Activated CD4-positive, alpha-beta T cell treated with anti-CD3 and anti-CD28 coated beads, Interleukin-2, amount 10 ng/mL, durations not matched to agents 7 days and 5 days (primary cell): ENCODE data around the gene MYO1F. TPM values are rescaled to one million over a fixed set of nuclear protein-coding genes. Genes with fewer than 3 reads are reported as not detected.

ENCODE experiments used
- CTCF ChIA-PET: fragments of 350-600 bp; sonication (Branson Sonifier 250); formaldehyde crosslinking; loops from one replicate; lab custom pipeline; 2021; ENCODE audit warnings: antibody characterized with exemption; lab: Charles Lee
- POLR2A ChIA-PET: fragments of 350-600 bp; sonication (Branson Sonifier 250); formaldehyde crosslinking; loops from one replicate; lab custom pipeline; 2021; ENCODE audit warnings: antibody characterized with exemption; lab: Charles Lee
- DNase-seq: peaks from one replicate; pipeline ENCODE4 v3.0.0-alpha.2; 2020
- H3K27ac Mint-ChIP-seq: one replicate; pipeline ENCODE4 v1.8.0; 2021; ENCODE audit warnings: mild to moderate bottlenecking, moderate library complexity, mixed read lengths
- H3K27me3 Mint-ChIP-seq: one replicate; pipeline ENCODE4 v1.8.0; 2021; ENCODE audit warnings: mixed read lengths
- H3K36me3 Mint-ChIP-seq: one replicate; pipeline ENCODE4 v1.8.0; 2021; ENCODE audit warnings: low read depth, mixed read lengths
- H3K4me1 Mint-ChIP-seq: one replicate; pipeline ENCODE4 v1.8.0; 2021; ENCODE audit warnings: mixed read lengths
- H3K4me3 Mint-ChIP-seq: one replicate; pipeline ENCODE4 v1.8.0; 2021; ENCODE audit warnings: mild to moderate bottlenecking, moderate library complexity, mixed read lengths
- H3K9me3 Mint-ChIP-seq: one replicate; pipeline ENCODE4 v1.8.0; 2021; ENCODE audit warnings: mixed read lengths
- total RNA-seq, 2 experiments: library from RNA; stranded (reverse); gene quantifications; one replicate each; pipeline ENCODE4 v1.2.3, GENCODE V29; 2021

The MYO1F gene
- total RNA-seq, 2 experiments from 2014 or later, result 359 to 366 TPM

DNA sequence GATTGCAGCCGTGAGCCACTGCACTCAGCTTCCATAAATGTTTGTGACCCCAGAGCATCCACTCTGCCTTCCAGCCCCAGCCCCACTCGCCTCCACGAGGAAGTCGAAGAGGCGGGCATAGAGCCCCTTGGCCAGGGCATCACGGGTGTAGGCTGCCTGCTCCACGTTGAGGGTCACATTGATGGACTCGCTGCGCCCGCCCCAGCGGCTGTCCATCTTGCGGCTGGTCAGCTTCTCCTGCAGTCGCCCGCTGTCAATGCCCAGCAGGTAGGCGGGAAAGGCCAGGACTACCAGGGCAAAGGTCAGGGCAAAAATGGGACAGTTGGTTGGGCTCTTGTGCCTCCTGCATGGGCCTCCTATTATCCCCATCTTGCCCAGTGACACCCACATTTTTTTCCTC is 27.2 kb downstream of the MYO1F start:
- H3K27me3 Mint-ChIP-seq, result no peaks in the 10 kb centered on the region
- H3K9me3 Mint-ChIP-seq, result no peaks in the 10 kb centered on the region
- peaks cover 69% of the 10 kb centered on the region for H3K36me3 Mint-ChIP-seq
- ChIA-PET CTCF (interaction anchor here (1.3 kb wide), 1 partner anchor 28 kb away, joined by 5 read pairs; no protein-coding TSS in a partner anchor), POLR2A (no interaction called here)
- peaks cover 6% of the 10 kb centered on the region for H3K4me1 Mint-ChIP-seq
- DNase-seq, result no peak
- no peak overlapping the region for H3K4me3 Mint-ChIP-seq
- peak overlapping the region; percentile 60 for H3K27ac Mint-ChIP-seq

DNA sequence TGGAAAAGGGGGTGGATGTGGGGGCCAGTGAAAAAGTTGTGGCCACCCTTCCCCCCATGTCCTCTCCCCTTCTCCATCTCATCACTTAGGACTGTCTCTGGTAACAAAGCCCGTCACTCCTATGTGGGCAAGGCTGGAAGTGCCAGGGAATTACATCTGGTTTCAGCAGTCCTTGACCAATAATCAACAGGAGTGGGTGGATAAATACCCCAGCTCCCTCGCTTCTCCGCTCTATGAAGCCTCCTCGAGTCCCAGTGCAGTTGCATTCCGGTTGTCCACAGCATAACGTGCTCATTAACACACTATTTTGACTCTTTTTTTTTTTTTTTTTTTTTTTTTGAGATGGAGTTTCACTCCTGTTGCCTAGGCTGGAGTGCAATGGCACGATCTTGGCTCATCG is 31.5 kb downstream of the MYO1F start:
- peaks cover 2% of the 10 kb centered on the region for H3K4me1 Mint-ChIP-seq
- H3K27ac Mint-ChIP-seq, result peak overlapping the region; percentile 28
- no peak for DNase-seq
- POLR2A ChIA-PET, result no interaction called here
- H3K9me3 Mint-ChIP-seq, result no peaks in the 10 kb centered on the region
- H3K27me3 Mint-ChIP-seq, result no peaks in the 10 kb centered on the region
- H3K36me3 Mint-ChIP-seq, result peaks cover 50% of the 10 kb centered on the region
- no peak overlapping the region for H3K4me3 Mint-ChIP-seq
- CTCF ChIA-PET, result no interaction called here

DNA sequence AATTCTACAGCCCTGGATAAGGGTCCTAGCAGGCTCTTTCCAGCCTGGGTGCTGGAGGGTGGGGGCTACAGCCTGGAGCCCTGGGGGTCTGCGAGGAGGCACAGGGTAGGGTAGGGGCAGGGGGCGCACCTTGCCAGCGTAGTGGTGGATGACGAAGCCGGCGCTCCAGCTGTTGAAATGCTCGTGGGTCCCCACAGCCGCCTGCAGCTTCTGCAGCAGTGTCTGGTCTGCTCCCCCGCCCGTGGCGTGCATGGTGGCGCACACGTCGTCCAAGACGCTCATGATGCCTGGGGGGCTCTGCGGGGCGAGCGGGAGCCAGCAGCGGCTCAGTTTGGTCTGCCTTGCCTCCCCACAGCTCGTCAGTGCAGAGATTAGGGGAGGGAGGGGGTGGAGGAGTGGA is 33.1 kb downstream of the MYO1F start:
- no peaks in the 10 kb centered on the region for H3K27me3 Mint-ChIP-seq
- ChIA-PET CTCF (no interaction called here), POLR2A (no interaction called here)
- no peak overlapping the region for H3K27ac Mint-ChIP-seq
- peaks cover 47% of the 10 kb centered on the region for H3K36me3 Mint-ChIP-seq
- no peak overlapping the region for H3K4me3 Mint-ChIP-seq
- peaks cover 2% of the 10 kb centered on the region for H3K4me1 Mint-ChIP-seq
- no peak for DNase-seq
- no peaks in the 10 kb centered on the region for H3K9me3 Mint-ChIP-seq

DNA sequence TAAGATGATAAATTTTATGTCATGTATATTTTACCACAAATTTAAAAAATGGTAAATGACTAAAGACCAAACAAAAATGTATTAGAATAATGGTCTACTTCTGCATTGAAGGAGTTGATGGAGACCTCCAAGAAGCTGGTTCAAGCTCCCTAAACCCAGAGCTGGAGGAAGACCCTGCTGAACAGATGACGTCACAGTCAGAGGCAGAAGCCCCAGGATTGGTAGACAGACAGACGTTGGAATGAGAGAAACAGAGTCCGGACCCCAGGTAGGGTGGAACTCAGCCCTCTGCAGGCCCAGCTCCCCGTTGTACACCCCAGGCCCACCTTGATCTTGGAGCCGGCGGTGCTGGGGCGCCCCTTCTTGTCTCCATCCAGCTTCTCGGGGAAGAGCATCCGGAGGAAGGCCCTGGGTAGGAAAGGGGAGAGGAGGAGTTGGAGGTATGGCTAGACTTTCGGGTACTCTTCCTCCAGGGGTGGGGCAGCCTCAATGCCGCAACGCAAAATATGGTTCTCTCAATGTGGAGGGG is 37.6 kb downstream of the MYO1F start:
- ChIA-PET CTCF (interaction anchor here (0.6 to 0.8 kb wide), 4 partner anchors 19 to 1170 kb away, joined by 3 read pairs; no protein-coding TSS in a partner anchor), POLR2A (no interaction called here)
- Mint-ChIP-seq H3K4me1 (no peaks in the 10 kb centered on the region), H3K27me3 (no peaks in the 10 kb centered on the region), H3K9me3 (no peaks in the 10 kb centered on the region), H3K27ac (no peak overlapping the region), H3K36me3 (peaks cover 48% of the 10 kb centered on the region), H3K4me3 (no peak overlapping the region)
- DNase-seq, result no peak

DNA sequence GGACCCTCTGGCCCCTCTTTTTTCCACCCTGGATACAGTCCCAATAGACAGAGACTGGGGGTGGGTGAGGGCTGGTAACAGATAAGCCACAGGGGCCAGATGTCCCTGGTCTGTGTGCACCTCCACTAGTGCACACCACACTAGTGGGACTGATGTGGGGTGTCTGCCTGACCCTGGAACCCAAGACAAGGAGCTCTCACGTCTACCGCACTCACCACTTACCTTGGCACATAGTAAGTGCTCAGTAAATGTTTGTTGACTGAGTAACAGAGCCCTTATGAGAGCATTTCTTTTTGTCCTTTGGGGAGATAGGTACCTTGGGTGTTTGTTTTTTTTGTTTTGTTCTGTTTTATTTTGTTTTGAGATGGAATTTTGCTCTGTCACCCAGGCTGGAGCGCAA is 40.1 kb downstream of the MYO1F start:
- Mint-ChIP-seq H3K36me3 (peaks cover 52% of the 10 kb centered on the region), H3K27ac (no peak overlapping the region), H3K4me1 (no peaks in the 10 kb centered on the region), H3K9me3 (no peaks in the 10 kb centered on the region), H3K4me3 (no peak overlapping the region), H3K27me3 (no peaks in the 10 kb centered on the region)
- POLR2A ChIA-PET, result no interaction called here
- DNase-seq, result no peak
- CTCF ChIA-PET, result no interaction called here

DNA sequence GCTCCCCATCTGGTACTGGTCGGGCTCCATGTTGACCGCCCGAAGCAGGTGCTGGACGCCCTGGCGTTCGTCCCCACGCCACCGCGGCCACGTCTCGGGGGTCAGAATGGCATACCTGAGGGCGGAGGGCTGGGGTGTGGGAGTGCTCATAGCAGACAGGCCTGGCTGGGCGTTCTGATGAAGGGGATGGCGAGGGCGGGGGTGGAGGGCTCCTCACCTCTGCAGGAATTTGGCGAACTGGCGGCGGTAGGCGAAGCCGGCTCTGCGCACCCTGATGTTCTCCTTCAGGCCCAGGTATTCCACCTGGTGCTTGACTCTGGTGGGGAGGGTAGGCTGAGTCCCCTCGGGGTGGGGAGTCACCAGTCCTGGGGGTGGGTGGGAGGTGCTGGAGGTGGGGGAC is 41.0 kb downstream of the MYO1F start:
- no peaks in the 10 kb centered on the region for H3K4me1 Mint-ChIP-seq
- H3K9me3 Mint-ChIP-seq, result no peaks in the 10 kb centered on the region
- no peak overlapping the region for H3K4me3 Mint-ChIP-seq
- DNase-seq, result no peak
- ChIA-PET POLR2A (no interaction called here), CTCF (no interaction called here)
- H3K36me3 Mint-ChIP-seq, result peaks cover 51% of the 10 kb centered on the region
- H3K27me3 Mint-ChIP-seq, result no peaks in the 10 kb centered on the region
- no peak overlapping the region for H3K27ac Mint-ChIP-seq

DNA sequence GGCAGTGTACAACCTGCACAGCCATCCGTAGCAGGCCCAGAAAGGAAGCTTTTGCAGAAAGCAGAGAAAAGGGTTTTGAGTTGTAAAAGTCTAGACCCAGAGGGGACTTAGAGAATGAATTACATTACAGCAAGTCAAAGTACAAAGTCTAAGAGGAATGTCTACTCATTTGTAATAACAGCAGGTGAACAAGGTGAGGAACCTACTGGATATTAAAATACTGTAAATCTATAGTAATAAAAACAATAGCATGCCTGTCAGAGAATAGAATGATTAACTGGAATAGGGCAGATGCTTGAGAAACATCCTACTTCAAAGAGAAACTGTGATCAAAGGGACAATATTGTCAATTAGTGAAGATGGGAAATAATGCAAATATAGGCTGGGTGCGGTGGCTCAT is 45.0 kb downstream of the MYO1F start:
- Mint-ChIP-seq H3K27me3 (no peaks in the 10 kb centered on the region), H3K4me3 (no peak overlapping the region), H3K36me3 (peaks cover 70% of the 10 kb centered on the region), H3K9me3 (no peaks in the 10 kb centered on the region), H3K27ac (peak overlapping the region; percentile 9), H3K4me1 (no peaks in the 10 kb centered on the region)
- no peak for DNase-seq
- ChIA-PET POLR2A (no interaction called here), CTCF (interaction anchor here (0.6 kb wide), 1 partner anchor 340 kb away, joined by 3 read pairs; no protein-coding TSS in a partner anchor)

DNA sequence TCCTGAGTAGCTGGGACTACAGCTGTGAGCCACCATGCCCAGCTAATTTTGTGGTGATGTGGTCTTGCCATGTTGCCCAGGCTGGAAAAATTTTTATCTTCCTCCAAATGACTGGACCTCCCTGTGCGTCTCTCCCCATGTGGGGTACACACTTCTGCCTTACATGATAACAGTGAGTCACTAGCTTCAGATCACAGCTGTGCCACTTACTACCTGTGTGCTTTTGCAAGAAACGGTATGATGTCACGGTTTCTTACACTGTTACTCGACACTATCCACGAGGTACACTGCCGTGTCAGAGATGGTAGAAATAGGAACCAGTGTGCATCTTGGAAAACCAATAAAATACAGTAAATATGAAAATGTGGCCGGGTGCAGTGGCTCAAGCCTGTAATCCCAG is 45.8 kb downstream of the MYO1F start:
- no peaks in the 10 kb centered on the region for H3K4me1 Mint-ChIP-seq
- no peaks in the 10 kb centered on the region for H3K27me3 Mint-ChIP-seq
- H3K9me3 Mint-ChIP-seq, result no peaks in the 10 kb centered on the region
- H3K36me3 Mint-ChIP-seq, result peaks cover 70% of the 10 kb centered on the region
- H3K27ac Mint-ChIP-seq, result peak overlapping the region; percentile 36
- no peak for DNase-seq
- POLR2A ChIA-PET, result no interaction called here
- CTCF ChIA-PET, result interaction anchor here (0.8 kb wide), 1 partner anchor 26 kb away, joined by 4 read pairs; no protein-coding TSS in a partner anchor
- H3K4me3 Mint-ChIP-seq, result no peak overlapping the region

DNA sequence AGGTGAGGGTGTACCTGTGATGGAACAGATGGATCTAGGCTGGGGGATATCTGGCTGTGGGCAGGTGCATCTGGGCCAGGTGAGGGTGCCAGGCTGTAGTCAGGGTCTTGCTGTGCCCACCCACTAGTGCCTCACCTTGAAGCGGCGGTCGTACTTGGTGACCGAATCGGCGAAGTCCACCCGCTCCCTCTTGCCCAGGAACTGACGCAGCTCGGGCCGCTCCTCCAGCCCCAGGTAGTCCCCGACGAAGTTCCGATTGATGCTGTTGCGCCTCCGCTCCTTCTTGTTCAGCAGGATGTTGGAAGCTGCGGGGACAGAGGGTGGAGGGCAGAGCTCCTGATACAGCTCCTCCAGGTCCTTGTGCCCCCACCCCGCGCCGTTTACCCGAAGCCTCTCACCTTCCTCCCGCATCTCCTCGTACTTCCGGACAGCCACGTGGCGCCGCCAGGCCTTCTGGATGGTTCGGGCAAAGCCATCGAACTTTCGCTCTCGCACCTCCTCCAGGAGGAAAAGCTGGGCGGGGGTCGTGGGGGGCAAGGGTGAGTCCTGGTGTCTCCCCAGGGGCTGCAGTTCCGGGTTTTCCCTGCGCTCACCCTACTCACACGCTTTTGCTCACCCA is 47.1 kb downstream of the MYO1F start:
- ChIA-PET POLR2A (no interaction called here), CTCF (interaction anchor here (1.1 kb wide), 1 partner anchor 49 kb away, joined by 4 read pairs; no protein-coding TSS in a partner anchor)
- peaks cover 60% of the 10 kb centered on the region for H3K36me3 Mint-ChIP-seq
- DNase-seq, result no peak
- H3K9me3 Mint-ChIP-seq, result no peaks in the 10 kb centered on the region
- H3K4me1 Mint-ChIP-seq, result no peaks in the 10 kb centered on the region
- no peaks in the 10 kb centered on the region for H3K27me3 Mint-ChIP-seq
- H3K27ac Mint-ChIP-seq, result no peak overlapping the region
- H3K4me3 Mint-ChIP-seq, result no peak overlapping the region

DNA sequence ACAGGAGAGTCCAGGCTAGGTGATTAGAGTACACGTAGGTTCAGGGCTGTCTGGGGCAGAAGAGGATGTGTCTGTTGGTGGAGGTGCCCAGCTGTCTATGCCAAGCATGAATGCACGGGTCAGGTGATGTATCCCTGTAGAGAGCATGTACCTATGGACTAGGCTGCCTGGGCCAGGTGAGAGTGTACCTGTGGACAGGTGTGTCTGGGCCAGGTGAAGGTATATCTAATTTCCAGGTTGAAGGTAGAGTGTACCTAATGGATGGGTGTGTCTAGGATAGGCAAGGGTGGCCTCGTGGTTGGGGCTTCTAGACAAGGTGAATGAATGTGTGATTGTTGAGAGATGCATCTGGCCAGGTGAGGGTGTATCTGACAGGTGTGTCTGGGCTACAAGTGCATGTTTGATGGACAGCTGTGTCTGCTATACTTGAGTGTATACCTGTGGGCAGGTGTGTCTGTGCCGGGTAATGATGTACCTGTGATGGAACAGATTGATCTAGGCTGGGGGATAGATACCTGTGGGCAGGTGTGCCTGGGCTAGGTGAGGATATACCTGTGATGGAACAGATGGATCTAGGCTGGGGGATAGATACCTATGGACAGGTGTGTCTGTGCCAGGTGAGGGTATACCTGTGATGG is 47.8 kb downstream of the MYO1F start:
- Mint-ChIP-seq H3K4me1 (peaks cover 2% of the 10 kb centered on the region), H3K27me3 (no peaks in the 10 kb centered on the region), H3K4me3 (no peak overlapping the region), H3K36me3 (peaks cover 59% of the 10 kb centered on the region), H3K27ac (no peak overlapping the region), H3K9me3 (no peaks in the 10 kb centered on the region)
- no peak for DNase-seq
- ChIA-PET CTCF (no interaction called here), POLR2A (no interaction called here)

DNA sequence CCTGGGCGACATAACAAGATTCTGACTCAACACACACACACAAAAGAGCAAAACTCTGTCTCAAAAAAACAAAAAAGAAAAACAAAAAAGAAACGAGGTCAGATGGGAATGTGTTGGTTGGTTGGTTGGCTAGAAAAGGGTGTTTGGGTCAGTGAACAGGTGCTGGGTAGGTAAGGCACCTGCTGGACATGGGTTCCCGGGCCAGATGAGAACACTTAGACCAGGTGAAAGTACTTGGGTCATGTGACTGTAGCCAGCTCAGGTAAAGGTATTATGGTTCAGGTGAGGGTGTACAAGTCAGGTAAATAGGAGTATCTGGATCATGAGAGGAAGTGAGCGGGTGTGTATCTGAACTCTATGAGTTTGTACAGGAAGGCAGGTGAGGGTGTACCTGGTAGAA is 48.7 kb downstream of the MYO1F start:
- peaks cover 57% of the 10 kb centered on the region for H3K36me3 Mint-ChIP-seq

DNA sequence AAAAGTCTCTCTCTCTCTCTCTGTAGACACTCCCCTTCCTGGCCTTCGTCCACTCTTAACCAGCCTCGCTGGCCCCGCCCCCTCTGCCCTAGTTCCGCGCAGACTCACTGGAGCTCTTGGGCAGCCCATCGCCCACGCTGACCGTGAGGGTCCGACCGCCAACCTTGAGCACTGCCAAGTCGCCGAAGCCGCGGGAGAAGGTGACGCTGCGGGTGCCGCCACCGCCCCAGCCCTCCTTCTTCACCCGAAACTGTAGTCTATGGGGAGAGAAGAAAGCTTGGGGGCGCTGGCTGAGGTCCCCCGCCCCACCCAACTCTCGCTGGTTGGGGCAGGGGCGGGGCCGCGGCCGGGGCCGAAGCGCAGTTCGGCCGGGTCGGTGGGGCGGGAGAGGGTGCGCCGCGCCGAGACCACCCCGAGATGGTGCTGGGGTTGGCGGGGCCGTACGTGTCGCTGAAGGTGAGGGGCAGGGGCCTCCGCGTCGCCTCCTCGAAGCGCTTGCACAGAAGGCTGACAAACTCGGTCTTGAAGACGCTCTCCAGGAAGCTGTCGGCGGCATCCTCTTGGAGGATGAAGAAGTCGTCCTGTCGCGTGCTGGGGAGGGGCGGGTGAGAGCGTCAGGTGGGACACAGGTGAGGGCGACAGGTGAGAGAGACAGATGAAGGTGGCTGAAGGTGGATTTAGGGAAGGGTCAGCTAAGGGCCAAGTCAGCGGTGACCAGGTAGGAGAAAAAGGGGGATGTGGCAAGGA is 50.7 kb downstream of the MYO1F start:
- CTCF ChIA-PET, result interaction anchor here (1.0 kb wide), 1 partner anchor 8 kb away, joined by 3 read pairs; no protein-coding TSS in a partner anchor
- no peaks in the 10 kb centered on the region for H3K9me3 Mint-ChIP-seq
- H3K4me3 Mint-ChIP-seq, result no peak overlapping the region
- H3K36me3 Mint-ChIP-seq, result peaks cover 55% of the 10 kb centered on the region
- H3K4me1 Mint-ChIP-seq, result peaks cover 3% of the 10 kb centered on the region
- POLR2A ChIA-PET, result no interaction called here
- H3K27me3 Mint-ChIP-seq, result no peaks in the 10 kb centered on the region
- DNase-seq, result no peak
- H3K27ac Mint-ChIP-seq, result no peak overlapping the region

More for the DNA sequence above, 48.7 kb downstream of the MYO1F start:
- POLR2A ChIA-PET, result no interaction called here
- Mint-ChIP-seq H3K4me1 (peaks cover 3% of the 10 kb centered on the region), H3K27me3 (no peaks in the 10 kb centered on the region), H3K4me3 (no peak overlapping the region), H3K27ac (peak overlapping the region; percentile 73), H3K9me3 (no peaks in the 10 kb centered on the region)
- no peak for DNase-seq
- CTCF ChIA-PET, result interaction anchor here (1.3 kb wide), 1 partner anchor 52 kb away, joined by 5 read pairs; no protein-coding TSS in a partner anchor

DNA sequence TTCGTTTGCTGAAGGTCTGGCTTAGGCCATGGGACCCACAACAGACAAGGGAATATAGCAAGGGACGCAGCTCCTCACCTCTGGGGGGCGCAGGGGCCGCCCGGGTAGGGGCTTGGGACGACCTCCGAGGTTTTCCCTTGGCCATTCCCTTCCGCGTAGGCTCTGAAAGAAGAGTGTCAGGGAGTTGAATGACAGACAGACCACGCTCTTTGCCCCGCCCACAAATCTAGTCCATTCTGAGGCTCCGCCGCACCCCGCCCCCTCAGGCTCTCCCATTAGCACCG is 51.9 kb downstream of the MYO1F start:
- Mint-ChIP-seq H3K4me1 (peaks cover 7% of the 10 kb centered on the region), H3K27me3 (no peaks in the 10 kb centered on the region), H3K4me3 (no peak overlapping the region), H3K9me3 (no peaks in the 10 kb centered on the region), H3K27ac (no peak overlapping the region), H3K36me3 (peaks cover 59% of the 10 kb centered on the region)
- POLR2A ChIA-PET, result no interaction called here
- CTCF ChIA-PET, result no interaction called here
- DNase-seq, result no peak
